Measurements from ENCODE around the gene SAMD9.

DNA sequence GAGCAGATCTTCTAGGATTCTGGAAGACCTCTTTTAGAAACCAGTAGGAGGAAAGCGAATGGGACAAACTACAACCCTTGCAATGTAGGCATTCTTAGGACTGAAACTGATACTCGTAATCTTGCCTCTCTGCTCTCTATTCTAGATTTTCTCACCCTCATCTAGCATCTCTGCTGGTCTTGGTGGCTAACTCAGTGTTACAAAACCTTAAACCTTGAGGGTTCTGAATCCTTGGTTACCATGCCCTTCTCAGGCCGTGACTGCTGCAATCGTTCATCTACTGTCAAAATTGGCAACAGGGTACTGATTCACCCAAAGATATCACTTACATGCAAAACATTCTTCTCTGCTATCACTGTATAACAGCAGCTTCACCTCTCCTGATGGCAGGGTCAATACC, 55.2 kb downstream of the SAMD9 start:
- TF ChIP-seq POLR2AphosphoS2 (conservative IDR thresholded peaks at IDR 0.05; ENCODE audit: low read length) (no peak), HOXA7 (CRISPR knock-in tag; IDR thresholded peaks at IDR 0.05) (no peak), POLR2A (IDR thresholded peaks at IDR 0.05; ENCODE audit: low read length) (no peak), CEBPB (IDR thresholded peaks at IDR 0.05) (no peak), BHLHE40 (IDR thresholded peaks at IDR 0.05; ENCODE audit: low read depth, low read length) (no peak), KDM5A (IDR thresholded peaks at IDR 0.05) (no peak), RCOR1 (IDR thresholded peaks at IDR 0.05; ENCODE audit: low read depth, low read length) (no peak), RFX5 (IDR thresholded peaks at IDR 0.05) (no peak), SREBF2 (IDR thresholded peaks at IDR 0.05) (no peak), FOSL2 (IDR thresholded peaks at IDR 0.05) (no peak), FOSL2 (CRISPR knock-in tag; IDR thresholded peaks at IDR 0.05) (no peak)
- TF ChIP-seq, protein P1, sequence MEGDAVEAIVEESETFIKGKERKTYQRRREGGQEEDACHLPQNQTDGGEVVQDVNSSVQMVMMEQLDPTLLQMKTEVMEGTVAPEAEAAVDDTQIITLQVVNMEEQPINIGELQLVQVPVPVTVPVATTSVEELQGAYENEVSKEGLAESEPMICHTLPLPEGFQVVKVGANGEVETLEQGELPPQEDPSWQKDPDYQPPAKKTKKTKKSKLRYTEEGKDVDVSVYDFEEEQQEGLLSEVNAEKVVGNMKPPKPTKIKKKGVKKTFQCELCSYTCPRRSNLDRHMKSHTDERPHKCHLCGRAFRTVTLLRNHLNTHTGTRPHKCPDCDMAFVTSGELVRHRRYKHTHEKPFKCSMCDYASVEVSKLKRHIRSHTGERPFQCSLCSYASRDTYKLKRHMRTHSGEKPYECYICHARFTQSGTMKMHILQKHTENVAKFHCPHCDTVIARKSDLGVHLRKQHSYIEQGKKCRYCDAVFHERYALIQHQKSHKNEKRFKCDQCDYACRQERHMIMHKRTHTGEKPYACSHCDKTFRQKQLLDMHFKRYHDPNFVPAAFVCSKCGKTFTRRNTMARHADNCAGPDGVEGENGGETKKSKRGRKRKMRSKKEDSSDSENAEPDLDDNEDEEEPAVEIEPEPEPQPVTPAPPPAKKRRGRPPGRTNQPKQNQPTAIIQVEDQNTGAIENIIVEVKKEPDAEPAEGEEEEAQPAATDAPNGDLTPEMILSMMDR (IDR thresholded peaks at IDR 0.05), result no peak
- TF ChIP-seq, protein P2, sequence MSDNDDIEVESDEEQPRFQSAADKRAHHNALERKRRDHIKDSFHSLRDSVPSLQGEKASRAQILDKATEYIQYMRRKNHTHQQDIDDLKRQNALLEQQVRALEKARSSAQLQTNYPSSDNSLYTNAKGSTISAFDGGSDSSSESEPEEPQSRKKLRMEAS (IDR thresholded peaks at IDR 0.05), result no peak
- TF ChIP-seq, protein P3, sequence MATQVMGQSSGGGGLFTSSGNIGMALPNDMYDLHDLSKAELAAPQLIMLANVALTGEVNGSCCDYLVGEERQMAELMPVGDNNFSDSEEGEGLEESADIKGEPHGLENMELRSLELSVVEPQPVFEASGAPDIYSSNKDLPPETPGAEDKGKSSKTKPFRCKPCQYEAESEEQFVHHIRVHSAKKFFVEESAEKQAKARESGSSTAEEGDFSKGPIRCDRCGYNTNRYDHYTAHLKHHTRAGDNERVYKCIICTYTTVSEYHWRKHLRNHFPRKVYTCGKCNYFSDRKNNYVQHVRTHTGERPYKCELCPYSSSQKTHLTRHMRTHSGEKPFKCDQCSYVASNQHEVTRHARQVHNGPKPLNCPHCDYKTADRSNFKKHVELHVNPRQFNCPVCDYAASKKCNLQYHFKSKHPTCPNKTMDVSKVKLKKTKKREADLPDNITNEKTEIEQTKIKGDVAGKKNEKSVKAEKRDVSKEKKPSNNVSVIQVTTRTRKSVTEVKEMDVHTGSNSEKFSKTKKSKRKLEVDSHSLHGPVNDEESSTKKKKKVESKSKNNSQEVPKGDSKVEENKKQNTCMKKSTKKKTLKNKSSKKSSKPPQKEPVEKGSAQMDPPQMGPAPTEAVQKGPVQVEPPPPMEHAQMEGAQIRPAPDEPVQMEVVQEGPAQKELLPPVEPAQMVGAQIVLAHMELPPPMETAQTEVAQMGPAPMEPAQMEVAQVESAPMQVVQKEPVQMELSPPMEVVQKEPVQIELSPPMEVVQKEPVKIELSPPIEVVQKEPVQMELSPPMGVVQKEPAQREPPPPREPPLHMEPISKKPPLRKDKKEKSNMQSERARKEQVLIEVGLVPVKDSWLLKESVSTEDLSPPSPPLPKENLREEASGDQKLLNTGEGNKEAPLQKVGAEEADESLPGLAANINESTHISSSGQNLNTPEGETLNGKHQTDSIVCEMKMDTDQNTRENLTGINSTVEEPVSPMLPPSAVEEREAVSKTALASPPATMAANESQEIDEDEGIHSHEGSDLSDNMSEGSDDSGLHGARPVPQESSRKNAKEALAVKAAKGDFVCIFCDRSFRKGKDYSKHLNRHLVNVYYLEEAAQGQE (IDR thresholded peaks at IDR 0.05), result no peak
- TF ChIP-seq, protein P4, sequence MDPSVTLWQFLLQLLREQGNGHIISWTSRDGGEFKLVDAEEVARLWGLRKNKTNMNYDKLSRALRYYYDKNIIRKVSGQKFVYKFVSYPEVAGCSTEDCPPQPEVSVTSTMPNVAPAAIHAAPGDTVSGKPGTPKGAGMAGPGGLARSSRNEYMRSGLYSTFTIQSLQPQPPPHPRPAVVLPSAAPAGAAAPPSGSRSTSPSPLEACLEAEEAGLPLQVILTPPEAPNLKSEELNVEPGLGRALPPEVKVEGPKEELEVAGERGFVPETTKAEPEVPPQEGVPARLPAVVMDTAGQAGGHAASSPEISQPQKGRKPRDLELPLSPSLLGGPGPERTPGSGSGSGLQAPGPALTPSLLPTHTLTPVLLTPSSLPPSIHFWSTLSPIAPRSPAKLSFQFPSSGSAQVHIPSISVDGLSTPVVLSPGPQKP (IDR thresholded peaks at IDR 0.05; ENCODE audit: low read depth, low read length), result no peak

Data from A549 (cell line).